ENCODE data around the gene FSD1. TPM values are rescaled to one million over a fixed set of nuclear protein-coding genes. Genes with fewer than 3 reads are reported as not detected.

Gene FSD1
- total and polyA plus RNA-seq, 2 experiments from 2014 or later: 5.8 TPM

GRCh38 chr19:4323692-4324091 is 19.3 kb downstream of the FSD1 start:
- H3K27me3 ChIP-seq (replicated peaks; ENCODE audit: insufficient read depth): 0 out of 2 replicates have a peak, but pooled peaks cover 5% of the 10 kb centered on the region
- no peaks in the 10 kb centered on the region for H3K9me3 ChIP-seq (ENCODE audit: low read depth)
- no peak overlapping the region for H3K27ac ChIP-seq
- DNase-seq: no peak
- H4K20me1 ChIP-seq (ENCODE audit: insufficient read depth): no peaks in the 10 kb centered on the region
- H3K79me2 ChIP-seq (ENCODE audit: insufficient read depth): no peaks in the 10 kb centered on the region
- H3K9ac ChIP-seq: no peak overlapping the region
- no peak for TF ChIP-seq EZH2 (IDR thresholded peaks at IDR 0.05; ENCODE audit: insufficient read depth, poor library complexity, severe bottlenecking)
- in situ Hi-C loops (cut with MboI): no loop called here
- H3K4me3 ChIP-seq: no peak overlapping the region
- H3K4me1 ChIP-seq (ENCODE audit: insufficient read depth): no peaks in the 10 kb centered on the region
- no peaks in the 10 kb centered on the region for H3K36me3 ChIP-seq (ENCODE audit: low read depth)
- H3K4me2 ChIP-seq (ENCODE audit: unreplicated experiment): no peak overlapping the region
- no peak overlapping the region for H2AFZ ChIP-seq
- WGBS, 2 experiments (ENCODE audit: low coverage in 1 of 2, low lambda C conversion rate in 2 of 2, missing lambda C conversion rate in 2 of 2): 87 to 89% methylated on average over 9 of the region's 9 CpGs
- H3F3A ChIP-seq (ENCODE audit: insufficient read depth): no peaks in the 10 kb centered on the region
- H3K9me2 ChIP-seq (ENCODE audit: insufficient read depth): no peaks in the 10 kb centered on the region

- H3K9ac ChIP-seq: no peak overlapping the region
- no peak overlapping the region for H3K27ac ChIP-seq
- TF ChIP-seq EZH2phosphoT487 (IDR thresholded peaks at IDR 0.05; ENCODE audit: insufficient read depth, low read depth) (no peak), EZH2 (IDR thresholded peaks at IDR 0.05; ENCODE audit: insufficient read depth, poor library complexity, severe bottlenecking) (no peak)
- H4K20me1 ChIP-seq (ENCODE audit: insufficient read depth): no peaks in the 10 kb centered on the region
- H3K4me1 ChIP-seq (ENCODE audit: insufficient read depth): no peaks in the 10 kb centered on the region
- H3K79me2 ChIP-seq (ENCODE audit: insufficient read depth): no peaks in the 10 kb centered on the region
- no peaks in the 10 kb centered on the region for H3K9me2 ChIP-seq (ENCODE audit: insufficient read depth)
- DNase-seq: no peak
- H3K27me3 ChIP-seq (replicated peaks; ENCODE audit: insufficient read depth): 0 out of 2 replicates have a peak, but pooled peaks cover 5% of the 10 kb centered on the region
- no peaks in the 10 kb centered on the region for H3K9me3 ChIP-seq (ENCODE audit: low read depth)
- H3K4me2 ChIP-seq (ENCODE audit: unreplicated experiment): no peak overlapping the region
- no peaks in the 10 kb centered on the region for H3K36me3 ChIP-seq (ENCODE audit: low read depth)
- no peak overlapping the region for H3K4me3 ChIP-seq
- H2AFZ ChIP-seq: no peak overlapping the region
- 77 to 83% methylated on average over 11 to 12 of the region's 12 CpGs for WGBS, 2 experiments (ENCODE audit: low coverage in 1 of 2, low lambda C conversion rate in 2 of 2, missing lambda C conversion rate in 2 of 2)
- no peaks in the 10 kb centered on the region for H3F3A ChIP-seq (ENCODE audit: insufficient read depth)
- in situ Hi-C loops (cut with MboI): no loop called here
These were observed 19.8 kb downstream of the FSD1 start for GRCh38 chr19:4324228-4324627.

GRCh38 chr19:4326215-4326836 is 21.9 kb downstream of the FSD1 start:
- Histone ChIP-seq H3K79me2 (ENCODE audit: insufficient read depth) (no peaks in the 10 kb centered on the region), H3K4me2 (ENCODE audit: unreplicated experiment) (no peak overlapping the region), H4K20me1 (ENCODE audit: insufficient read depth) (no peaks in the 10 kb centered on the region), H3K4me3 (no peak overlapping the region), H3K9ac (no peak overlapping the region), H3K27ac (no peak overlapping the region), H3K9me3 (ENCODE audit: low read depth) (no peaks in the 10 kb centered on the region), H3K4me1 (ENCODE audit: insufficient read depth) (no peaks in the 10 kb centered on the region), H2AFZ (no peak overlapping the region; the same call in 1 of the 2 replicates), H3F3A (ENCODE audit: insufficient read depth) (no peaks in the 10 kb centered on the region), H3K36me3 (ENCODE audit: low read depth) (no peaks in the 10 kb centered on the region), H3K9me2 (ENCODE audit: insufficient read depth) (no peaks in the 10 kb centered on the region), H3K27me3 (replicated peaks; ENCODE audit: insufficient read depth) (0 out of 2 replicates have a peak, but pooled peaks cover 5% of the 10 kb centered on the region)
- no peak for TF ChIP-seq EZH2phosphoT487 (IDR thresholded peaks at IDR 0.05; ENCODE audit: insufficient read depth, low read depth)
- no peak for TF ChIP-seq EZH2 (IDR thresholded peaks at IDR 0.05; ENCODE audit: insufficient read depth, poor library complexity, severe bottlenecking)
- no peak for DNase-seq
- WGBS, 2 experiments (ENCODE audit: low coverage in 1 of 2, low lambda C conversion rate in 2 of 2, missing lambda C conversion rate in 2 of 2): 49 to 59% methylated on average over 11 to 13 of the region's 13 CpGs
- in situ Hi-C loops (cut with MboI): no loop called here

DNA sequence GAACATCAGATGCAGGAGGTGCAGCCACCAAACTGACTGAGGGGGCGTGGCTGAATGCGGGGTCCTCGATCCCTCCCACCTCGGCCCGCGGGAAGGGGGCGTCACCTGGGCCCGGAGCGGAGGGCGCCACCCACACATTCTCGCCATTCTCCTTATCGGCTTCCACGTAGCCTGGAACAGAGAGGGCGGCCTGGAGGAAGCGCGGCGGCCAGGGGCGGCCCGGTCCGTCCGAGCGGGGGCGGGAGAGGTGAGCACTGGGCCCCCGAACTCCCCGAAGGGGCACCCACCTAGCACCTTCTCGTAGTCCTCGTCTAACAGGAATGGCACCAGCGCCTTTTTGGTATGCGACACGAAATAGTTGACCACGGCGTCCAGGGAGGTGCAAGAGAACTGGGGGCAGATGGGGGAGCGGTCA is 22.4 kb downstream of the FSD1 start:
- H3K27ac ChIP-seq: no peak overlapping the region
- in situ Hi-C loops (cut with MboI): no loop called here
- WGBS, 2 experiments (ENCODE audit: low coverage in 1 of 2, low lambda C conversion rate in 2 of 2, missing lambda C conversion rate in 2 of 2): 5 to 7% methylated on average over 32 to 33 of the region's 33 CpGs
- TF ChIP-seq EZH2 (IDR thresholded peaks at IDR 0.05; ENCODE audit: insufficient read depth, poor library complexity, severe bottlenecking): no peak
- TF ChIP-seq EZH2phosphoT487 (IDR thresholded peaks at IDR 0.05; ENCODE audit: insufficient read depth, low read depth): no peak
- no peaks in the 10 kb centered on the region for H4K20me1 ChIP-seq (ENCODE audit: insufficient read depth)
- no peaks in the 10 kb centered on the region for H3F3A ChIP-seq (ENCODE audit: insufficient read depth)
- 0 out of 2 replicates have a peak, but pooled peaks cover 5% of the 10 kb centered on the region for H3K27me3 ChIP-seq (replicated peaks; ENCODE audit: insufficient read depth)
- H2AFZ ChIP-seq: peak overlapping the region; percentile 51
- H3K9me2 ChIP-seq (ENCODE audit: insufficient read depth): no peaks in the 10 kb centered on the region
- no peaks in the 10 kb centered on the region for H3K9me3 ChIP-seq (ENCODE audit: low read depth)
- H3K79me2 ChIP-seq (ENCODE audit: insufficient read depth): no peaks in the 10 kb centered on the region
- no peak overlapping the region for H3K9ac ChIP-seq
- no peak overlapping the region for H3K4me2 ChIP-seq (ENCODE audit: unreplicated experiment)
- no peaks in the 10 kb centered on the region for H3K36me3 ChIP-seq (ENCODE audit: low read depth)
- DNase-seq: no peak
- H3K4me3 ChIP-seq: 0 out of 2 replicates have a peak overlapping the region, but pooled peaks have one; percentile 22
- no peaks in the 10 kb centered on the region for H3K4me1 ChIP-seq (ENCODE audit: insufficient read depth)
